ENCODE data around the gene GSPT1.
"Not testable (repeated sequence)": the region's sequence is repeated elsewhere in the genome, so short reads cannot be mapped to it uniquely, and the experiment has no call there.

GSPT1 gene

DNA sequence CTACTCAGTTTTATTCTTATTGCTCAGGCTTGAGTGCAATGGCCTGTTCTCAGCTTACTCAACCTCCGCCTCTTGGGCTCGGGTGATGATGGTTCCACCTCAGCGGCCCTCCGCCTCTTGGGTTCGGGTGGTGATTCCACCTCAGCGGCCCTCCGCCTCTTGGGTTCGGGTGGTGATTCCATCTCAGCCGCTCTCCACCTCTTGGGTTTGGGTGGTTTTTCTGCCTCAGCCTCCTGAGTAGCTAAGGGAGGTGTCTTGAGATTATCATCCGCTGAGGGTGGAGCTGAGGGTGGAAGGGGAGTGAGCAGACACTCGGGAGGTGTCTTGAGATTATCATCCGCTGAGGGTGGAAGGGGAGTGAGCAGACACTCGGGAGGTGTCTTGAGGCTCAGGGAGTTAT is 11.6 kb upstream of the GSPT1 start:
- H3K36me3 Mint-ChIP-seq (ENCODE audit: low read depth); H3K9me3 Mint-ChIP-seq; DNase-seq (ENCODE audit: low spot score); H3K27ac Mint-ChIP-seq; H3K4me1 Mint-ChIP-seq (ENCODE audit: low read depth); H3K27me3 Mint-ChIP-seq (ENCODE audit: low read depth); H3K4me3 Mint-ChIP-seq: not testable (repeated sequence)

DNA sequence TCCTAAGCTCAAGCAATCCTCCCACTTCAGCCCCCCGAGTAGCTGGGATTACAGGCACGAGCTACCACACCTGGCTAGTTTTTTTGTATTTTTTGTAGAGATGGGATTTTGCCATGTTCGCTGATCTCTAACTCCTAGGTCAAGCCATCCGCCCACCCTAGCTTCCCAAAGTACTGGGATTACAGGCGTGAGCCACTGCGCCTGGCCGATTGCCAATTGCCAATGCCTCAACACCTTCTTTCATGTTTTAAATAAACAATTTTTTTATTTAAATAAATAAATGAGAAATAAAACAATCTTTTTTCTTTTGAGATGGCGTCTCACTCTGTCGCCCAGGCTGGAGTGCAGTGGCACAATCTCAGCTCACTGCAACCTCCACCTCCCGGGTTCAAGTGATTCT is 8.3 kb upstream of the GSPT1 start:
- not testable (repeated sequence) for H3K27ac Mint-ChIP-seq; H3K9me3 Mint-ChIP-seq; H3K4me3 Mint-ChIP-seq; H3K4me1 Mint-ChIP-seq (ENCODE audit: low read depth); DNase-seq (ENCODE audit: low spot score); H3K27me3 Mint-ChIP-seq (ENCODE audit: low read depth); H3K36me3 Mint-ChIP-seq (ENCODE audit: low read depth)

DNA sequence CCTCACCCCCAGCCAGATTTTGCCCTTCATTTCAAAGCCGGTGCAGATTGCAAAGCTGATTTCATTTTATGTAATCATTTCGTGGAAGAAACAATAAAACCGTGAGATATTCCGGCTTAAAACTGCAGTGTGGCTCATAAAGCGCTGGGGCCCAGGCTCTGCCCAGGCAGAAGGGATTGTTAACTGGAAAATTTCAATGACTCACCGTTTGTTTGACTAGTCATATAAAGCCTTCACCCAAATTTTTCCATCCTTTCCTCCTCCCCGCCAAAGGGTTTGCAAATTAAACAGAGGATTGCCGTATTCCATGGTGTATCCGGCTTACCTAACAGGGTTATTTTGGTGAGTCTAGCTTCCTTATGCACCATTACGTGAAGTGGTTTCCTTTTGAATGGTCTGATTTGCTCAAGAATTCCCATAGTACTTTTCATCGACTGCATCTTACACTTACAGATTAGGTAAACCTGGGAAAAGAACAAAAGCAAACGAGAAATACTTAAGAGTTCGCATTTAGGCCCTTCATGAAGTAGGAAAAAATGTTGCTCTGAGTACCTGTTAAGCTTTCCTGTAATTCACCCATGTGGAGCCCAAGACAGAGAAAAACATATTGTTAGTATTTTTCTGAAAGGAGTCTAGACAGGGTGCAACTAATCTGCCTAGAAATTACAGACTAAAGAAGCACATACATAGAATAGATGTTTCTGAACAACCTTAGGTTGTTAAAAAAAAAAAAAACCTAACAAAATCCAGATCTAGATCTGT is 949 bp upstream of the GSPT1 start:
- H3K4me3 Mint-ChIP-seq, result peak overlapping the region; percentile 91
- no peaks in the 10 kb centered on the region for H3K9me3 Mint-ChIP-seq
- peaks cover 22% of the 10 kb centered on the region for H3K4me1 Mint-ChIP-seq (ENCODE audit: low read depth)
- peaks cover 25% of the 10 kb centered on the region for H3K36me3 Mint-ChIP-seq (ENCODE audit: low read depth)
- peaks cover 14% of the 10 kb centered on the region for H3K27me3 Mint-ChIP-seq (ENCODE audit: low read depth)
- H3K27ac Mint-ChIP-seq, result peak overlapping the region; percentile 94
- DNase-seq (ENCODE audit: low spot score), result no peak

DNA sequence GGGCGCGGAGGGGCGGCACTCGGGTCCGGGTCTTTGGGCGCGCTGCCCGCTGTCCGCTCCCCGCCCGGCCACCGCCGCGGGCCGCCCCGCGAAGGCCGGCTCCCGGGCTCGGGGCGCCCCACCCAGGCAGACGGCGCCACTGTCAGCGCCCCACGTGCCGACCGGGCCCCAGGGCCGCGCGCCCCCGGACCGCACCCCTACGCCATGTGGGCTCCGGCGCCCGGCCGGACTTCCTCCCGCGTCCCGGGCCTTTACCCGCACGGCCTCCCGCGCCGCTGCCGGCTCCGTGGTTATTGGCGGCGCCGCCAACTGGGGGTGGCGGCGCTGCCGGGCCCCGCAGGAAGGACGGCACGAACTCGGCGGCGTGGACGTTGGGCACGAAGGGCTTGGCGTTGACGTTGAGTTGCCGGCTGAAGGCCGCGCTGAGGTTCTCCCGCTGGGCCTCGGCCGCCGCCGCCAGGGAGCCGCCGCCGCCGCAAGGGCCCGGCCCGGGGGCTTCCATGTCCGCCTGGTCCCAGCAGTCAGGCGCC is 577 bp downstream of the GSPT1 start:
- peaks cover 9% of the 10 kb centered on the region for H3K27me3 Mint-ChIP-seq (ENCODE audit: low read depth)
- H3K4me3 Mint-ChIP-seq, result peak overlapping the region; percentile 96
- H3K9me3 Mint-ChIP-seq, result no peaks in the 10 kb centered on the region
- H3K27ac Mint-ChIP-seq, result peak overlapping the region; percentile 94
- peak; percentile 52 for DNase-seq (ENCODE audit: low spot score)
- peaks cover 34% of the 10 kb centered on the region for H3K4me1 Mint-ChIP-seq (ENCODE audit: low read depth)
- peaks cover 29% of the 10 kb centered on the region for H3K36me3 Mint-ChIP-seq (ENCODE audit: low read depth)

DNA sequence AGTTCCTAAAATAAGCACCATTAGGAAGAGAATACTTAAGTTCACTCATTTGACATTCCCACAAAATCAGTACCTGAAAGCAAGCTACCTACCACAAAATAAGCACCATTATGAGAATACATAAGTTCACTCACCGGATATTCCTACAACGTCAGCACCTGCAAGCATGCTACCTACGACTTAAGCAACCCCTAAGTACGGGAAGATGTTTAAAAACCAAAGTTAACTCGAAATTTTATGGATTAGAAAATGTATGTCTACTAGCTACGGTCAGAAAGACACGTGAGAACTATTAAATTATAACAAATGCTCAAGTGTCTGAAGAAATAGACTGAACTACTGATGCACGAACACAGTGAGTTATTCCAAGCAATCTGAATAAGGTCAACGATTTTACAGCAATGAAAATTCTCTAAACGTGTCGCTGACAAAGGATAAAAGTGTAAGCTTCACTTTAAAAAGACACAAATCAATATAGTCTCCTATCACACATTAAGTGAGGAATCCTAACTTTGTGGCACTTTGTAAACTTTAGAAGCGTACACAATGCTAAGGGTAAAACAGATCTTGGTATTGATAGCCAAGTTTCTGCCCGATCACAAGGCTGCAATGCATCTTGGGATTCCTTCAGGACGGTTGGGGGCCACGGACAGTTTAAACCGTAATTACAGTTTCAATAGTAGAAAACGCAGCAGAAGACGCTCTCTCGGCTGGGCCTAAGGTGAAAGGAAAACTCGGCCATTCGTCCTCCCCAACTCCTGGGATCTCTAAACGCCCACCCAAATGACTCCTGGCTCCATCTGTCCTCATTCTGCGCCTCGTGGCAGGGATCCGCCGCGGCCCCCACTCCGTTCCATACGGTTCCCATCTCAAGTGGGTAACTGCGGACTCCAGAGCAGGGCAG is 1.3 kb downstream of the GSPT1 start:
- peaks cover 37% of the 10 kb centered on the region for H3K4me1 Mint-ChIP-seq (ENCODE audit: low read depth)
- DNase-seq (ENCODE audit: low spot score), result peak; percentile 30
- peak overlapping the region; percentile 96 for H3K4me3 Mint-ChIP-seq
- peaks cover 4% of the 10 kb centered on the region for H3K27me3 Mint-ChIP-seq (ENCODE audit: low read depth)
- no peaks in the 10 kb centered on the region for H3K9me3 Mint-ChIP-seq
- peak overlapping the region; percentile 94 for H3K27ac Mint-ChIP-seq
- peaks cover 30% of the 10 kb centered on the region for H3K36me3 Mint-ChIP-seq (ENCODE audit: low read depth)

DNA sequence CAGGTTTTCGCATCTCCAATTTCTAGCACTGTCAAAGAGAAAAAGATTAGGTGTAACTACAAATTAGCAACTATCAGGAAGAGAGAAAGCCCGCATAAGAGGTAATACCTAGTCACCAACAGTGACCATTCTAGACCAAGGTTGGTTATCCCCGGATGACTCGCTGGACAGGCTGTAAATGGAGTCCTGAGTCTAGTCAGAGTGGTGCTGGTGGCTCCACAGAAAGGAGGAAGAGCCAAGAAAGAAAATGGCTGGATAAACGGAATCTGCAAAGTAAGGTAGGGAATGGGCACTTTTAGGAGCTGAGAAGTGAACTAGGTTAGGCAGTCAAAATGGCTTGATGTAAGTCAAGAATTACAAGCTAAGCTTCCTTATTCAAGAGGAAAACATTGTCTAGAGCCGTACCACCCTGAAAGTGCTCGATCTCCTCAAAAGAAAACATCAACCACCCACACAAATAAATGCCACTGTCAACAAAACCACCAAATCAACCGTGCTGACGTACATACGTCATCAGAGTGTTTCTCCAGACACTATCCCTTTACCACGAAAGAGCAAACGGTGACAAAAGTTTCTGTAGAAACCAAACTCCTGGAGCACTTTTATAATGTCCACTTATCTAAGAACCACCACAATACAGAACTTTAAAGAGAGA is 2.2 kb downstream of the GSPT1 start:
- Mint-ChIP-seq H3K27me3 (ENCODE audit: low read depth) (peaks cover 1% of the 10 kb centered on the region), H3K27ac (peak overlapping the region; percentile 94), H3K36me3 (ENCODE audit: low read depth) (peaks cover 30% of the 10 kb centered on the region), H3K4me3 (peak overlapping the region; percentile 96), H3K9me3 (no peaks in the 10 kb centered on the region), H3K4me1 (ENCODE audit: low read depth) (peaks cover 38% of the 10 kb centered on the region)
- DNase-seq (ENCODE audit: low spot score), result peak; percentile 42

DNA sequence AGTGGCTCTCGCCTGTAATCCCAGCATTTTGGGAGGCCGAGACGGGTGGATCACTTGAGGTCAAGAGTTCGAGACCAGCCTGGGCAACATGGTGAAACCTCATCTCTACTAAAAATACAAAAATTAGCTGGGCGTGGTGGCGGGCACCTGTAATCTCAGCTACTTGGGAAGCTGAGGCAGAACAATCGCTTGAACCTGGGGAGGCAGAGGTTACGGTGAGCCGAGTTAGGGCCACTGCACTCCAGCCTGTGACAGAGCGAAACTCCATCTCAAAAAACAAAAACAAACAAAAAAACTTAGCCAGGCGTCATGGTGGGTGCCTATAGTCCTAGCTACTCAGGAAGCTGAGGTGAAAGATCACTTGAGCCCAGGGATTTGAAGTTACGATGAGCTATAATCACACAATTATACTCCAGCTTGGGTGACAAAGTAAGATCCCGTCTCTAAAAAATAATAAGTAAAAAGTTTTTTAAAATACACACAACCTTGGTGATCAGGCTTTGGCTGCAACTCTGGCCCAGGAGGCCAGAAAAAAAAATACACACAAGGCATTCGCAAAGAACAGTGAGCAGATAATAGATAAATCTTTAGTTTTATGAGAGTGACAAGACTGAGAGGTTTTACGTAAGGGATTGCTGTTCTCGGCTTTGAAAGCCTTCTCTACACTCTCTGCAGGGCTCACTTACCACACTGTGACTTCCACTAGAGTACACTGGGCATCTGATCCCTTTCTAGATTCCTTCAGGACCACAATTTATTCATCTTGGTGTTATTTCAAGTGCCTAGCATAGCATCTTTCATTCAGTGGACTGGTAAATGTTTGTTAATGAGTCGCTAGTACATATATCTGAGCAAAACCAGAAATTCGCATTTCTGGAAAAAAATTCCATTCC is 5.9 kb downstream of the GSPT1 start:
- Mint-ChIP-seq H3K4me3 (peak overlapping the region; percentile 12), H3K36me3 (ENCODE audit: low read depth) (peaks cover 32% of the 10 kb centered on the region), H3K27ac (peak overlapping the region; percentile 28), H3K27me3 (ENCODE audit: low read depth) (no peaks in the 10 kb centered on the region), H3K9me3 (no peaks in the 10 kb centered on the region), H3K4me1 (ENCODE audit: low read depth) (peaks cover 39% of the 10 kb centered on the region)
- no peak for DNase-seq (ENCODE audit: low spot score)

DNA sequence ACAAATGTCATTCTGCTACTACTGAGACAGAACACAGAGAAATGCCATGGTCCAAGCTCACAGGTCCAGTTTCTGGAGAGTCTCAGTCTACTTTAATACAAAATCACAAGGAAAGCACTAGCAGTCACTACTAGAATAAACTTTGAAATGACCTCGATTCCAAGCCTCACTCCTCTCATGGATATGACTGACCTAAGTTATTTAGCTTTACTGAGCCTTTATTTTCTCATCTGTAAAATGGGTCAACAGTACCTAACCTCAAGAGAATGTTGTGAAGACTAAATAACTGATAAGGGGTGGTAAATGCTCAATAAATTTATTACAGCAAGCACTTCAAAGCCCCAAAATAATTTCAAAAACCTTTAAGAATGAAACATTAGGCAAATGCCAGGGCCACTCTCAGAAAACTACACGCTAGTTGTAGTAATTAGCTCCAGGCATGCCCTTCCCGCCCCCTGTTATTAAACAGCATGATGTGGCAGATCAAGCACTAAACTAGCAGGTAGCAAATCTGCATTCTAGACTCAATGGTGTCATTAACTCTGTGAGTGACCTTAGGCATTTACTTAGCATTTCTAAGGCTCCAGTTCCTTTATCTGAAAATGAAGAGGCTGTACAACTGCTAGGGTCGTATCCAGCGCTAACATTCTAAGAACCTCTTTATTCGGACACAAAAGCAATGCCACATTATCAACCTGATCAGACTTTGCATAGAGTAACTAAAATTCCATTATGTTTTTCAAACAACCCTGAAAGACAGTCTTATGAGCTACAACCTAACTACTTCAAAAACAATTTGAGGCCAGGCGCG is 8.4 kb downstream of the GSPT1 start:
- no peak for DNase-seq (ENCODE audit: low spot score)
- Mint-ChIP-seq H3K9me3 (no peaks in the 10 kb centered on the region), H3K27ac (no peak overlapping the region), H3K27me3 (ENCODE audit: low read depth) (no peaks in the 10 kb centered on the region), H3K36me3 (ENCODE audit: low read depth) (peaks cover 14% of the 10 kb centered on the region), H3K4me1 (ENCODE audit: low read depth) (peaks cover 21% of the 10 kb centered on the region), H3K4me3 (no peak overlapping the region)

DNA sequence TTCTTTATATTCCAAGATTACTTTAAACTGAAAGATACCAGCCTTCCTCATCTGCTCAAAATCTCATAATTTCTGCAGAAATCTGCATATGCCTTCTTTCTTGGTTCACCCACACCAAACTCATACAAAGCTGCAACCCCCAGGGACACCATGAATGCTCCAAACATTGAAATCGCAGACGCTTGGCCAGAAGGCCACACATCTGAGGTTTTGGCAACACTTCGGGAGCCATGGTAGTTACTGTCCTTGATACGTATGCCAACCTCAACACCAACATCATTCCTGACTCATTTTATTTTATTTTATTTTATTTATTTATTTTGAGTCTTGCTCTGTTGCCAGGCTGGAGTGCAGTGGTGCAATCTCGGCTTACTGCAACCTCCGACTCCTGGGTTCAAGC is 11.8 kb downstream of the GSPT1 start:
- H3K9me3 Mint-ChIP-seq, result no peaks in the 10 kb centered on the region
- H3K27ac Mint-ChIP-seq, result no peak overlapping the region
- H3K4me1 Mint-ChIP-seq (ENCODE audit: low read depth), result peaks cover 13% of the 10 kb centered on the region
- no peaks in the 10 kb centered on the region for H3K27me3 Mint-ChIP-seq (ENCODE audit: low read depth)
- H3K4me3 Mint-ChIP-seq, result no peak overlapping the region
- H3K36me3 Mint-ChIP-seq (ENCODE audit: low read depth), result peaks cover 7% of the 10 kb centered on the region
- no peak for DNase-seq (ENCODE audit: low spot score)

DNA sequence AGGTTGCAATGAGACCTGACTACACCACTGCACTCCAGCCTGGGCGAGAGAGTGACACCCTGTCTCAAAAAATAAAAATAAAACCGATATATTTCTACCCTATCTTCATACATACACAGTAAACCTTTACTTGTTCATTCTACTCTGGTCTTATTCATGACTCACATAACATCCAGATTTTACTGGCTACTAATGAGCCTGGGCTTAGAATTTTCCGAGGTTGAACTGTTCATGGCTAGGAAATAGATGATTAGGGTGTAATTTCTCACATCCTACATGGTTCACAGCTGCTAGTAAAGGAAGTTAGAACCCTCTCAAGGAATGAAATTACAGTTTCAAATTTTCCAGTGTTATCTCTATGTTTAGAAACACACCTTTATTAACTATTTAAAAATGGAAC is 14.7 kb downstream of the GSPT1 start:
- H3K4me3 Mint-ChIP-seq, result no peak overlapping the region
- H3K9me3 Mint-ChIP-seq, result no peaks in the 10 kb centered on the region
- H3K27ac Mint-ChIP-seq, result no peak overlapping the region
- no peak for DNase-seq (ENCODE audit: low spot score)
- peaks cover 17% of the 10 kb centered on the region for H3K4me1 Mint-ChIP-seq (ENCODE audit: low read depth)
- H3K27me3 Mint-ChIP-seq (ENCODE audit: low read depth), result no peaks in the 10 kb centered on the region
- H3K36me3 Mint-ChIP-seq (ENCODE audit: low read depth), result peaks cover 12% of the 10 kb centered on the region

DNA sequence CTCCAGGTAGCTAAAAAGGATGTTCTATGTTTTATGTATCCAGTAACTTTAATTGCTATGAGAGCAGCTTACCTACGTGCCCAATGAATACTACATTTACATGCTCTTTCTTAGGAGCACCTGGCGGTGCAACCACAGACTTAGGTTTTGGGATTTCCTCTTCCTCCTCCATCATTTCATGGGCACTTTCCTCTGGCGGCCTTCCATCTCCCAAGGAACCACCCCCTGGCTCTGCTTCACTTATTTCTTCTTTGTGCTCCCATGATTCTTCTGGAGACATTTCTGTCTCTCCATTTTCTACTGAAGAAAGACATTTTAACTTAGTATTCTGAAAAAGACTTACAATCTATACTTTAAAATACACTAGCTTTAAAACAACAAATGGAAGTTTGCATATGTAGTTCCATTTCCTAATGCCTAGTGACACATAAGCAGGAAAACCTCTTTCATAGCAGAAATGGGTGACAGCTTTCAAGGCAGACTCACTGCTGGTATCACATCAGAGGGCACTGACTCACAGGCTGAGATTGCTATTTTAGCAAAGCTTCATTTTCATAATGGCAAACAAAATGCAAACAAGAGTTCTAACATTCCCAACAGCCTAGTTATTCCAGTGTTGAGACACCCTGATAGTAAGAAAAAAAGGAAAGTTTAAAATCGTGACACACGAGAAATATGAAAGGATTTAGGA is 19.1 kb downstream of the GSPT1 start:
- no peak for DNase-seq (ENCODE audit: low spot score)
- Mint-ChIP-seq H3K36me3 (ENCODE audit: low read depth) (peaks cover 23% of the 10 kb centered on the region), H3K27me3 (ENCODE audit: low read depth) (no peaks in the 10 kb centered on the region), H3K4me3 (no peak overlapping the region), H3K9me3 (no peaks in the 10 kb centered on the region), H3K27ac (no peak overlapping the region), H3K4me1 (ENCODE audit: low read depth) (peaks cover 17% of the 10 kb centered on the region)

DNA sequence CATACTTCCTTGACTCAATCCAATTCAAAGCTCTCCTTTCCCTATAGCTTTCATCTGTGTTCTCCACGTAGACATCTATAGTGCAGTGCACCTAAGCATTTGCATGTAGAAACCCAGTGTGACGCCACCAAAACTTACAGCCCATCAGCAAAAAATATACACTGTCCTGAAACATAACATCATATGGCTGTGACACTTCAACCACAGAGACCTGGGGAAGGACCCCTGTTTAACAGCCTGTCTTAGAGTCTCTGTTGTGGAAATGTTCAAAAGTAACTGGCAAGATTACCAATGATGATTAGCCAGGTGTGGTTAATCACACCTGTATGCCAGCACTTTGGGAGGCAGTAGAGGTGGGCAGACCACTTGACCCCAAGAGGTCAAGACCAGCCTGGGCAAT is 22.2 kb downstream of the GSPT1 start:
- peaks cover 31% of the 10 kb centered on the region for H3K36me3 Mint-ChIP-seq (ENCODE audit: low read depth)
- H3K4me1 Mint-ChIP-seq (ENCODE audit: low read depth), result peaks cover 4% of the 10 kb centered on the region
- H3K4me3 Mint-ChIP-seq, result no peak overlapping the region
- H3K9me3 Mint-ChIP-seq, result no peaks in the 10 kb centered on the region
- no peaks in the 10 kb centered on the region for H3K27me3 Mint-ChIP-seq (ENCODE audit: low read depth)
- DNase-seq (ENCODE audit: low spot score), result no peak
- H3K27ac Mint-ChIP-seq, result no peak overlapping the region

Measured in T-helper 2 cell treated with Interferon-gamma antibody and Interleukin-4, amounts not matched to agents 5 μg/mL and 100 μg/mL, for 36 hours (primary cell).